ENCODE data around the gene MAF.

DNA sequence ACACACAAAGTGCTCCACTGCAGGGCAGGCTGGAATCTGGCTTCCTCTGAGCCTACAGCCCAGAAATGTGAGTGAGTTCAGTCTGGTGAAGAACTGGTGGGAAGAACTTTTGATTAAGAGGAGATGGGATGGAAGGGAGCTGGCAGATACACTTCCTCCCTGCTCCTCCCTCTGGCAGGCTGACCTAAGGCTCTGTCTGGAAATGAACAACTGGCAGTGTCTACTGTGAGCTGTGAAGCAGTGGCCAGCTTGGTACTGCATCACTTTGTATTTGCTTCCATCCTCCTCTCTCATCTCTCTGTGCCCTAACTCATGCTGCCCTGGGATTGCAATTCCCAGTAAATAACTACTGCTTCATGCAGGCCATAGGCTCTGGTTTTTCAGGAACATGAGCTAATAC, 45.6 kb downstream of the MAF start:
- no peak for TF ChIP-seq EP300 (IDR thresholded peaks at IDR 0.05; ENCODE audit: borderline replicate concordance)
- no peak for TF ChIP-seq TAF1 (IDR thresholded peaks at IDR 0.05; ENCODE audit: low read depth)
- TF ChIP-seq TEAD4 (IDR thresholded peaks at IDR 0.05) = no peak
- TF ChIP-seq CREB1 (IDR thresholded peaks at IDR 0.05; ENCODE audit: low read depth) = no peak
- TF ChIP-seq, protein P1, sequence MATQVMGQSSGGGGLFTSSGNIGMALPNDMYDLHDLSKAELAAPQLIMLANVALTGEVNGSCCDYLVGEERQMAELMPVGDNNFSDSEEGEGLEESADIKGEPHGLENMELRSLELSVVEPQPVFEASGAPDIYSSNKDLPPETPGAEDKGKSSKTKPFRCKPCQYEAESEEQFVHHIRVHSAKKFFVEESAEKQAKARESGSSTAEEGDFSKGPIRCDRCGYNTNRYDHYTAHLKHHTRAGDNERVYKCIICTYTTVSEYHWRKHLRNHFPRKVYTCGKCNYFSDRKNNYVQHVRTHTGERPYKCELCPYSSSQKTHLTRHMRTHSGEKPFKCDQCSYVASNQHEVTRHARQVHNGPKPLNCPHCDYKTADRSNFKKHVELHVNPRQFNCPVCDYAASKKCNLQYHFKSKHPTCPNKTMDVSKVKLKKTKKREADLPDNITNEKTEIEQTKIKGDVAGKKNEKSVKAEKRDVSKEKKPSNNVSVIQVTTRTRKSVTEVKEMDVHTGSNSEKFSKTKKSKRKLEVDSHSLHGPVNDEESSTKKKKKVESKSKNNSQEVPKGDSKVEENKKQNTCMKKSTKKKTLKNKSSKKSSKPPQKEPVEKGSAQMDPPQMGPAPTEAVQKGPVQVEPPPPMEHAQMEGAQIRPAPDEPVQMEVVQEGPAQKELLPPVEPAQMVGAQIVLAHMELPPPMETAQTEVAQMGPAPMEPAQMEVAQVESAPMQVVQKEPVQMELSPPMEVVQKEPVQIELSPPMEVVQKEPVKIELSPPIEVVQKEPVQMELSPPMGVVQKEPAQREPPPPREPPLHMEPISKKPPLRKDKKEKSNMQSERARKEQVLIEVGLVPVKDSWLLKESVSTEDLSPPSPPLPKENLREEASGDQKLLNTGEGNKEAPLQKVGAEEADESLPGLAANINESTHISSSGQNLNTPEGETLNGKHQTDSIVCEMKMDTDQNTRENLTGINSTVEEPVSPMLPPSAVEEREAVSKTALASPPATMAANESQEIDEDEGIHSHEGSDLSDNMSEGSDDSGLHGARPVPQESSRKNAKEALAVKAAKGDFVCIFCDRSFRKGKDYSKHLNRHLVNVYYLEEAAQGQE (IDR thresholded peaks at IDR 0.05; ENCODE audit: low read depth) = no peak
- no peak for TF ChIP-seq CEBPB (IDR thresholded peaks at IDR 0.05)
- no peak for TF ChIP-seq RAD21 (IDR thresholded peaks at IDR 0.05; ENCODE audit: low read depth)
- TF ChIP-seq YY1 (IDR thresholded peaks at IDR 0.05; ENCODE audit: low read depth) = no peak
- TF ChIP-seq, protein P2, sequence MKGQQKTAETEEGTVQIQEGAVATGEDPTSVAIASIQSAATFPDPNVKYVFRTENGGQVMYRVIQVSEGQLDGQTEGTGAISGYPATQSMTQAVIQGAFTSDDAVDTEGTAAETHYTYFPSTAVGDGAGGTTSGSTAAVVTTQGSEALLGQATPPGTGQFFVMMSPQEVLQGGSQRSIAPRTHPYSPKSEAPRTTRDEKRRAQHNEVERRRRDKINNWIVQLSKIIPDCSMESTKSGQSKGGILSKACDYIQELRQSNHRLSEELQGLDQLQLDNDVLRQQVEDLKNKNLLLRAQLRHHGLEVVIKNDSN (IDR thresholded peaks at IDR 0.05) = no peak
- TF ChIP-seq, protein P3, sequence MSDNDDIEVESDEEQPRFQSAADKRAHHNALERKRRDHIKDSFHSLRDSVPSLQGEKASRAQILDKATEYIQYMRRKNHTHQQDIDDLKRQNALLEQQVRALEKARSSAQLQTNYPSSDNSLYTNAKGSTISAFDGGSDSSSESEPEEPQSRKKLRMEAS (IDR thresholded peaks at IDR 0.05) = no peak
- no peak for TF ChIP-seq FOXM1 (IDR thresholded peaks at IDR 0.05; ENCODE audit: borderline replicate concordance, low read depth)
- TF ChIP-seq EGR1 (IDR thresholded peaks at IDR 0.05) = no peak

Measured in Ishikawa (cell line).